Pulmonary artery endothelial cell (primary cell): ENCODE measurements around the gene FBN2. TPM values are rescaled to one million over a fixed set of nuclear protein-coding genes. Genes with fewer than 3 reads are reported as not detected.

Experiments used
- DNase-seq: peaks from one replicate; pipeline ENCODE4 v3.0.0-alpha.2; 2011; ENCODE audit warnings: low read depth, low spot score
- total RNA-seq: library from RNA; depleted of rRNA; stranded (reverse); fragments of >200 nt; gene quantifications from 2 replicates; pipeline ENCODE4 v1.2.3, GENCODE V29; 2014

Gene FBN2
- total RNA-seq, 1 donor from 2014 or later: 73.7 TPM

DNA sequence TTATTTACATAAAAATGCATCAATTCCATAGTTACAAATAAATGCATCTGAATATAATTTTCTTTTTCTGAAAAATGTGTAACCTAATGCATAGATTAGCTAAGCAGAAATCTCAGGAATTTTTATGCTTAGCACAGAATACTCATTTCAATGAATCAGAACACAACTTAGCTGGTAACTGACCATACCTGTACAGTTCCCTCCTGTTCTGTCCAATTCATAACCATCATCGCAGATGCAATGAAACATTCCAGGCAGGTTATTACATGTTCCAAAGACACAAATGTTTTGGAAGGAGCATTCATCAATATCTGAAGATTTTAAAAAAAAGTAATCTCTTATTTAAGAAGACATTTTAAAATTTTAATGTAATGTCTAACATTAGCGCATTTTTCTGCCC, 219.4 kb downstream of the FBN2 start:
- no peak for DNase-seq

DNA sequence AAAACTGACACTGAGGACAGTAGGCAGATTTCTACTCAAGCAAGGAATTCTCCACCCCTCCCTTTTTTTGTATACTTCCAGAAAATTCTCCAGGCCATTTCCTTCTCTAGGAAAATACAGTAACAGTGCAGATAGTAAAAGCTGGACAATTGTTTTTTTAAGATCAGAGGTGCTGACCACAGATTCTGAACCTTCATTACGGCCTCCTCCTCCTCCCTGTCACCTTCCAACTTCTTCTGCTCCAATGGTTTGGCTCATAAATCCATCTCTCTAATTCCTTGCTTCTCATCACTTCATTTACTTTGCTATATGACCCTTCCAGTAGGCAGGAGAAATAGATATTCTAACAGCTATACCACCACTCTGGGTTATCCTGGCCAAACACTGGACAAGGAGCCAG, 220.6 kb downstream of the FBN2 start:
- DNase-seq: no peak

DNA sequence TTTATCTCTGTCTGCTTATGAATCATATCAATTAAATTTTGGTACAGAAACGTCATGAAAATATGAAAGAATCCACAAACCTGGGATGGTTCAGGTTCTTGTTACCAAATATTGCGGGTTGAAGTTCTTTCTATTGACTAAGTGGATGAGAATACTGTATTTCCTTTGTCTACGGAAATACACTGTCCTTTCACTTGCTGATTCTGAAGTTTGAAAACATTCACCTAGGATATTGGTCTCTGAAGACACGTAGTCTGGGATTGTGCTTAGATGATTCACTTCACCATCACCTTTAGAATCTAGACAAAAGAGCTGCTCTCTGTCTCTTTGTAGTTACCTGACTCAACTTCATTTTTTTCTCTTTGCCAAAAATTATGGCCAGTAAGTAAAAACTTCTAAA, 222.4 kb downstream of the FBN2 start:
- no peak for DNase-seq

DNA sequence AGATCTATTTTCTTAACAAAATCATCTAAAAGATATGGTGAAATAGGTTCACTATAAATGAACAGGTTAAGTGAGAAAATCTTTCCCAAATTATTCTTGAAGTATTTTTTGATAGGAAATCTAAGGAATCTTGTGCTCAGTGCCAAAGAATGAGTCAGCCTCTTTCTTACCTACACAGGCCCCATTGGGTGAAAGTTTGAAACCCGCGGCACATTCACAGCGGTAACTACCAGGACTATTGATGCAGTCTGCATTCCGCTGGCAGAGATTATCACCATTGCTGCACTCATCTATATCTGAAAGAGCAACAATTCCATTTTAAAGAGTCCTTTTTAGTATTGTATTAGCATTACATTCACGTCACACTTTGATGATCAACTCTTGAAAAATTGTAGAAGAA, 232.7 kb downstream of the FBN2 start:
- DNase-seq: no peak

DNA sequence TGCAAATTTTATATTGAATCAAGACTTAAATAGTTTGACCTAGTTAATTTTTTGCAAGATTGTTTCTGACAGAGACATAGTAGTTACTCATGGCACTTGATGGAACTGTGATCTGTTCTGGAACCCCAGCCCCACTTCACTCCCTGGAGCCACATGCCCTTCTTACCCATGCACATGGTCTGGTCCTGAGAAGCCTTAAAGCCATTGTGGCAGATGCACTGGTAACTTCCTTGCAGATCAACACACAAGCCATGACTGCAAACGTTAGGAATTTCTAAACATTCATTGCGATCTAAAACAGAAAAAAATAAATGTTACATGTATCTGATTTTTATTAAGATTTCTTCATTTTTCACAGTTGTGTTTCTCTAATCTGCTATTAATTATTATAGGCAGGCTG, 233.3 kb downstream of the FBN2 start:
- DNase-seq: no peak

DNA sequence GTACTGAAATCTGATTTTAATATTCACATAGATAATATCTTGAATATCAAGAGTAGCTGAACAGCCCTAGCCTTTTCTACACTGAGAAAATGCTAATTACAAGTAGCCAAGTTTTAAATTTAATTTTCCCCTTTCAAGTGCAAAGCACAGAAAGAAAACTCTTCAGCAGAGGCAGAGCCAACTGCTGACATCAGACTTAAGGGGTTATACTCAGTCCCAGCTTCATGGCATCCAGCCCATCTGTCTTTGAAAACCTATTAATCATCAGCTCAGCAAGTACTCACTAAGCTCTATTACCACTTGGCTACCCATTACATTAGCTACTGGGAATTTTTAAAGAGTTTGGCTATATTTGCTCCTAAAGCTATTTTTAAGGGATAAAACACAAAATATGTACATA, 234.0 kb downstream of the FBN2 start:
- no peak for DNase-seq

DNA sequence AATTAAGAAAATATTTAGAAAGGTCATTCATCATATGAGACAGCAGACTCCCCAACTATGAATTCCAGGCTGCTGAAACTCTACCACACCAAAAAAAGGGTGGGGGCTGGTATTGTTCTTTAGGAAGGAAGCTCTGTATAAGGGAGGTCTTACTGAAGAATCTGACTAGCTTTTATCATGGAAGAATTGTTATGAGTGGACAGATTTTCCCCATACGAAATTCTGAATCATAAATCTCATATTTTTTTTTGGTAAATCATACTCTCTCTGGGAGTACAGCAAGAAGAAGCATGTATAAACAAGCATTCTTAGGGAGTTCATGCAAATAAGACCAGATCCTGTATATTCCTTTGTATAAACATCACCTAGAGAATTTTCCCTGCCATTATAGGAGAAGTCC, 234.5 kb downstream of the FBN2 start:
- no peak for DNase-seq

DNA sequence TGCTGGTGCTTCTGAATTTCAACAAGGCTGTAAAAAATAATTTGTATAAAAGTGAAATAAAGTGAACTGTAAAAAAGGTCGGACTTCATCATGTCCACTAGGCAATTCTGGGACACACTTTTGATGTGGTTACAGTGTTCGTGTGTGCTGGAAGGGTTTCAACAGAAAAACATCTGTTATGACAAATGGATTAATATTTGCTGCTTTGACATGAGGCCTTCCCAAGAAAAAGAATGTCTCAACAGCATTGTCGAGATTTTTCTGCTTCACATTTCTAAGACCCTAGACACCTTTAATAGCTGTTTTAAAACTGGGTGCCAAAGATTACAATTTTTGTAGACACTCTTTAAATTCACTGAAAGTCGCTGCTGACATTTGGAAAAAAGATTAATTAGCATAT, 237.9 kb downstream of the FBN2 start:
- no peak for DNase-seq

DNA sequence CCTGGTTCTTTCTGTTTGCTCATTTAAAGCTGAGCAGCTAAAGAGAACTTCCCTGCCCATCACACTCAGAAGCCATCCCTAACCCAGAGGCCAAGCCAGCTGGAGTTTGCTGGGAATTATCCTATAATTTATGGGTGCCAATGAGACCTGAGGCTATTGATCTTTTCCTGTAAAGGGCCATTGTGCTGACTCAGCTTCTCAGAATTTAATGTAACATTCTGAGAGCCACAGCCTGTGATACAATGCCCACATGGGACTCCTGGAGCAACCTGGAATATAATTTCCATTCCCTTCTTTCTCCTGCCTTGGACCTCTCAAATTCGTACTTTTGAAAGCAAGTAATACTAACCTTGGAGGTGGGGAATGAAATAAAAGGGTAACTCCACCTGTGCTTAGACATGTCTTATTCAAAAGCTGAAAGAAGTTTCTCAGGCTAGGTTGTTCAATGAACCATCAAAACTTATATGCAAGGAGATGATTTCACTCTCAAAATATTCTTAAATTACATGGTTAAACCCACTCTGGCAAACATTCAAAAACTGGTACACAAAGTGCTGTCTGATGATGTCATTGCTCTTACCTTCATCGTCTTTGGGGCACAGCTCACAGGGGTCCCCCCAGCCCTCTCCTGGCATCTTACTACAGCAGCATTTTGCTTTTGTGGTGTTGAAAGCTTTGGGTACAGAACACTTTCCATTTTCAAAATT, 247.7 kb downstream of the FBN2 start:
- DNase-seq: no peak

DNA sequence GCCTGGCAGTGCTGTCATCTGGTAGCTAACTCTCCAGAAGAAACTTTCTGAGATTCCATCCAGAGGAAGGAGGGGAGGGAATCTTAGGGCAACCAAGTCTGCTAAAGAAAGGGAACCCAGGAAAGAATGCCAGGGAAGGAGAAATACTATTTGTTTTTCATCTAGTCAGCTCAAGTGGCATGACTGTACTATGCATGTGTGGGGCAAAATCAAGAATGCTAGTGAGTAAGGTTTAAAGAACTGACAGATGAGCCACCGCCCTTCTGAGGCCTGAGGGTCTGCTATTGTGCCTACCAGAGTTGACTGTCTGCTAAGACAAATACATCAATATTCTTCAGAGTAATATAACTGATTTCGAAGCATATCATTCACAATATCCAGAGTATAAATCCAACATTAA, 250.3 kb downstream of the FBN2 start:
- DNase-seq: no peak

DNA sequence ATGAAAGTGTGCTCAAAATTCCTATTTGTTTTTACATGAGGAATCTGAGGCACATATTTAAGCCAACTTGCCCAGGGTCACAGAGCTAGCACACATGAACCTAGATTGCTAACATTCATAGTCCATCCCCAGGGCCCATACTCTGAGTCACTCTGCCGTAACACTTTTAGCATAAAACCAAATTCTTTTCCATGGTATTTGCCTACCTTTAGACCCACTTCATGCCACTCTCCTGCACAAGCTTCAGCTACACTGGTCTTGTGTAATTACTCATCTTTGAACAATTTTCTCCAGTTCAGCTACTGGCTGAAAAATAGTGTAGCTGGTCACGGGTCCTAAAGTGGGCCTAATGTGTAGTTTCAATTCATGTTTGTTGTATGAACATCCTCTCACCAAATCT, 253.8 kb downstream of the FBN2 start:
- DNase-seq: no peak

DNA sequence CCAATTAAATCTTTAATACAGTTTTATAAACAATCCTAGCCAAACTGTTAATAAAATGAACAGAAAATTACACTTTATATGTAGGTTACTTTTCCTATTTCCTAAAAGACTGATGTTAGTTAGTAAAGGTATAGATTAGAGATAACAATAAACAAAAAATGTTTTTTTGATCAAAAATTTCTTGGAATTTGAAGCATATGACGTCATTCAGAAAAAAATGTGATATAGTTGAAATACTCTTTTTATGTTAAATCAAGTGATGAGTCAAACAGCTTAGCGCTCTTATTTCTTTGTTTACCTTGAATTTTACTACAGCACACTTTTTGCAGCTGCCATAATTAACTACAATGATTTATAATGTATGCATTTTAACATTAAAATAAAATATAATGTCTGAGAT, 258.7 kb downstream of the FBN2 start:
- no peak for DNase-seq

DNA sequence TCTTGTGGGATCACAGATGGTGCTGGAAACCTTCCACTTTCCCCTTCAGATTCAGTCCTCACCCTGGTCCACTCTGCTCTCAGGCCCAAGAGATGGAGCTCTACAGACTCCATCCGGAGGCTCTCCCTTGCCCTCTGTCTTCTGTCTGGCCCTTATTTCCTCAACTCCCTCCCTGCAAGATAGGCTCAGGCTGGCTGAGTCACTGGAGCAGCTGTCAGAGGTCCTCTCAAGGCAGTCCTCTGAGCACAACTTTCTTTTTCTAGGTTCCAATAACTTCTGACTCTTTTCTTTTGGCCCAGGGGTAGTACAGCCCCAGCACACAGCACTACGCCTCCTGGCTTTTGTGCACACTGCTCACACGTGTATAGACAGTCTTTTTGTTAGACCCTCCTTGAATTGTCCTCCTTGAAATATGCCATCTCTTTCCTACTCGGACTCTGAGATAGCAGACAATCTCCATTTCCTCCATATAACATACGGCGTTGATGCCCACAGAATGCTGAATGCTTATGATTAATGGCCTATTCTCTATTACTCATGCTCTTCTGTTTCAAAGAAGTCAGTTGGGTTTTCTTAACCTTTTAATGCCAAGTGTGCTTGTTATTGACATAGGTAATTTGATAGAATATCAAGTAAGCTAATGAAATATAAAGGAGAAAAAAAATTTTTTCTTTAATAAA, 261.4 kb downstream of the FBN2 start:
- DNase-seq: no peak

DNA sequence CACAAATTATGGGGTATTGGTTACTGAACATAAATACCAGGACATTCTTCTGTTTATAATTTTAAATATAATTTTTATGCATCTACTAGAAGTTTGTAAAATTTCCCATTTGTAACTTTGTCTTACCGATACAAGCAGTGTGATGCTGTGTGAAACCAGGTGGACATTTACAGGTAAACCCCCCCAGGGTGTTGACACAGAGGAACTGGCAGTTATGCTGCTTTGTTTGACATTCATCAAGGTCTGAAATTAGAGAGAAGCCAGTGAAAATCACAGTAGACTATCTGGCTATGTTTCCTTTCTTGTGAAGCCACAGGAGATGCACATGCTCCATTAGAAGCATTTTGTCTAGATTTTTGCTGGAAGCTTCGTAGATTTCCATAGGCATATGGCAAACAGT, 263.6 kb downstream of the FBN2 start:
- DNase-seq: no peak

DNA sequence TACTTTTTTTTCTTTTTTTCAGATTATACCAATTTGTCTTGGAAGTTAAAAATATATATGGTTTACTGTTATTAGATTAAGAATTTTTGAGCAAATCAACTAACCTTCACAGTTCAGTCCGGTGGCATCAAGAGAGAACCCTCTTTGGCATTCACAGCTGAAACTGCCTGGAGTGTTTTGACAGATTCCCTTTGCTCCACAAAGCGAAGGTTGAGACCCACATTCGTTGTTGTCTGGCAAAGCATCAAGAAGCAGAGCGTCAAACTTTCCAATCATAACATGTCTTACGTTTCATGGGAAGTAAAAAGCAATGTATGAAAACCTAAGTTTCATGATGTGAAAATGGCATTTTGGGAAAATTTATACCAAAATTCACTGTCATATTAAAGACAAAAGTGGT, 264.3 kb downstream of the FBN2 start:
- no peak for DNase-seq

DNA sequence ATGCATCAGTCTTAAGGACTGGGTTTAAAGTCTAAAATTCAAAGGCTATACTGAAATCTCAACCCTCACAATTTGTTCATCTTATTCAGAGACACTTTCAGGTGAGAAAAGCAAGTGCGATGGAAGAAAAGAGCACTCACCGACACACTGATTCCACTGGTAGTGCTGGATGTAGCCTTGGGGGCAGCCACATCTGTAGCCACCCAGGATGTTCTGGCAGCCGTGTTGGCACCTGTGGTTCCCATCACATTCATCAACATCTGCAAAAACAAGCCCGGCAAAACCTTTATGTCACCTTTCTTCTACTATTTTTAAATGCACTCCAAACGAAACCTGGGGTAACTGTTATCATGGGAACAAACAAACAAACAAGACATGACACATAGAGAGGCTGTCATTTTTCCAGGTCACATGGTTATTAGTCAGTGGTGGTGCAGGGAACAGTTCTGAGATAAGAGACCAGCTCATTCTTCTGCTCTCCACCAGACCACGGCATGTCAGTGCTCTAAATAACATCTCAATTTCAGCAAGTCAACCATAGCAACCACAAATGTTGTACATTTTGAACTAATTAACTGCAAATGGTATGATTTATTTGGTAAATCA, 266.1 kb downstream of the FBN2 start:
- peak; percentile 10 for DNase-seq

DNA sequence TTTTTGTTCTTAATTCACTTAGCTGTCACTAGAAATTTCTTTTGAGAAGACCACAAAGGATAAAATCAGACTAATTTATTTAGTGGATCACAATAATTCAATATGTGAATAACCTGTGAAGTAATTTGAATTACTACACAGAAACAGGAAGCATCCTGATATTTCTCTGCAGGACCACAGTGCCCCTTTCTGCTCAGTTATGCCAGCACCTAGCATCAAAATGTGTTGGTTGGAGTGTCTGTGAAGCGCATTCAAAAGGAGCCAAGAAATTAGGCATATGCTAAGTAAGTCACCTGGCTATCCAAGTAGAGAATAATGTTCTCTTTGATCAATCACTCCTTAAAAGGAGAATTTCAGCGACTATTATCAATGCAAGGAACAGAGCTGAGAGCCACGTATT, 267.0 kb downstream of the FBN2 start:
- no peak for DNase-seq

DNA sequence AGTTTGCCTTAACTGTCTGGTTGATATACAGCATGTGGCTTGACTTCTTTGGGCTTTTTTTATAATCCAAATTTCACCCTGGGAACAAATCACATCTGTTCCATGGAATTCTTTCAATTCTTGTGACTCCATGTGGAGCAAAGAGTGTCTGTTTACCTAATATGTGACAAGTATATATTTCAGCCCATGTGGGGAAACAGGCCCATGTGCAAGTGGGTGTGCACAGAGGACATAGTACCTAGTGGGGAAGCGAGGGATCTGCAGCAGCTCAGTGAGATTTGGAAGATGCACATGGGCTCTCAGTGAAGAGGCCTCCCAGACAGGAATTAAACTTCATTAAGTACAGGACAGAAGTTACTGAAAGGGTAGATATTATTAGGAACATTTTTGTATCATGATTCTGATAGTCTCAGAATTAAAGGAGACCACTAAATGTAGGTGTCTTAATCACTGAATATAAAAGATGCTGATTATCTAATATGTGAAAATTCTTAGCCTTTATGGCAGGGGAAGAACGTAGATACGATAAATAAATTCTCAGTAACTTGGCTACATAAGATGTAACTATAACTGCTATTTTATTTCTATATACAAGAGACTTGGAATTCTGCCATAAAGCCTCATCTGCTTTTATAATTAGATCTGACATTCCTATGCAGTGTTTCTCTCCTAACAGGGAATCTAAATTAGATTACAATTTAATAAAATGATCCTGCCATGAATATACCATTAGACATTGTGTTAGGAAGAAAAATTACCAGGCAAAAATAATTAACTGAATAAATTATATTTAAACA, 273.3 kb downstream of the FBN2 start:
- DNase-seq: no peak

DNA sequence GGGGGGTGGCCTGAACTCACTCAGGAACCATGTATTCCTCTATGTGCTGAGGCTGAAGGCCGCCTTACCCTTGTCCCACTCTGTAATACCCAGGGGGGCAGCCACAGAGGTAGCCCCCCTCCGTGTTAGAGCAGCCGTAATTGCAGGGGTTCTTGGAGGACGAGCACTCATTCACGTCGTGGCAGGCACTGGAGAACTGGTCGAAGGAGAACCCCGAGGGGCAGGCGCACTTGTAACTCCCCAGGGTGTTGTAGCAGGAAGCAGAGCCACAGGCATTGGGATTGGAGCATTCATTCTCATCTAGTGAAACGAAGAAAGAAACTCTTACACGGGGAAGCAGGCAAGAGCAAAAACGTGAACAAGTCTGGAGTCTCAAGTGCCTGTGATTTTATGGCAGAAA, 274.7 kb downstream of the FBN2 start:
- DNase-seq: no peak

DNA sequence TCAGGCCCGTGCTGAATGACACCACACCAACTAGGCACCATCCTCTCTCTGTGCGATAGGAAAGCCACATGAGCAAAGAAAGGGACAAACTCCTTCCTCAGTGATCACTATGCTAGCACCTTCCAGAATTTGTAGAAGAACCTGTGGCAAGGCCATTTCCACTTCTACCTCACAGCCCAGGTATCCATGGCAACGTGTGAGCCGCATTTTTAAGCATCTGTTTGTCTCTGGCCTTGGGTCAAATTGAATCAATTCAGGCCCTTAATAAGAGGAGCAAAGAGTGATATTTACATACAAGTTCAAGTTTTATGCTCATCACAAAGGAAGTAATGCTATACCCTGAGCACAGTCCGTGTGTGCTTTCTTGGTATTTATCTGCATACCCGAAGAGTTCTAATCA, 275.1 kb downstream of the FBN2 start:
- DNase-seq: no peak

DNA sequence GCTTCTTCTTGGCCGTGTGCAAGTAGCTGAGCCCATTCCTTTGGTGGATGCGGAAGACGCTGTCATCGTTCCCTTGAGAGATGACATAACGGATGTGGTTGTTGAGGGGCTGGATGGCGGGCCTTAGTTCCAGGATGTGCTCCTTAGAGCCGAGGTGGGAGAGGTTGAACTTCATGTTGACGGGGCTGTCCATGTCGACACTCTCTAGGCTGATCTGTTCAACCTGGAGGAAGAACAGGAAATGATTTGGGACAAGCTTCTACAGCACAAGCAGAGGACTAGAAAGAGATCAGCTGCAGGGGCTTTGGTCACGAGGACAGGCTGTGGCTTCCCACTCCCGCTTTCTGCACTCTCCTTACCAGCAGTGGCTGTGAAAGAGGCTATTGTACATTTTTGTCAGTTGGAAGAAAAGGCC, 278.4 kb downstream of the FBN2 start:
- no peak for DNase-seq

DNA sequence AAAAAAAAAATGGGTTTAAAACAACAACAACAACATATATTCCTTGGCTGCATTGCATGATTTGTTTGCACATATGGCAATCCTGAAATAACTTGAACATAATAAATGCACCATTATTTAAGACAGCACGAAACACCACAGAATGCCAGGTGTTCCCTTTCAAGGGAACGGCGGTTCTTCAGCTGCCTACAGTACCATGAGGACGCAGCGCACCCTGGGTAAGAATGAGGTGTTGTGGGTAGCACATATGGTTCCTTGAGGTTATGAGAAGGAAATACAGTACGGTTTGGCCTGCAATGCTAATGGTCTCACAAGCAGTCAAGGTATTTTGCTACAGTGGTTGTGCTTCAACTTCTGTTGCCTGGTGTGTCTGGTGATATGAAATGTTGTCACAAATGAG, 279.7 kb downstream of the FBN2 start:
- DNase-seq: no peak
